ENCODE data around the gene DOK4. TPM values are rescaled to one million over a fixed set of nuclear protein-coding genes. Genes with fewer than 3 reads are reported as not detected.
"Not testable (repeated sequence)": the region's sequence is repeated elsewhere in the genome, so short reads cannot be mapped to it uniquely, and the experiment has no call there.

The DOK4 gene
- total and polyA plus RNA-seq, 5 experiments from 2014 or later: 1.8 to 4.8 (median 3.9) TPM

- peaks cover 14 to 58% (median 41%) of the 10 kb centered on the region in 4 donors for H3K4me1 Mint-ChIP-seq
- POLR2A ChIA-PET: interaction anchor here (0.7 to 4.5 kb wide), 19 partner anchors 11 to 515 kb away, joined by 3 to 58 read pairs (median 5); partner anchors contain the start of genes ARL2BP, CCDC102A, DOK4 and HERPUD1
- peak overlapping the region; percentile 84 to 97 (median 92) for H3K27ac Mint-ChIP-seq
- peak overlapping the region; percentile 89 to 96 (median 92) for H3K4me3 Mint-ChIP-seq
- no peaks in the 10 kb centered on the region for H3K9me3 Mint-ChIP-seq
- H3K36me3 Mint-ChIP-seq: peaks cover 0 to 12% (median 1%) of the 10 kb centered on the region in 3 donors
- H3K27me3 Mint-ChIP-seq: no peaks in the 10 kb centered on the region
- ATAC-seq (peak; percentile 4 to 24), DNase-seq (peak in 3 of 10 donors; percentile 10 to 64 (median 31))
These were observed 39.6 kb downstream of the DOK4 start for GRCh38 chr16:57446531-57447185.

- no peak for ATAC-seq
- Mint-ChIP-seq H3K9me3 (peaks cover 0 to 3% (median under 1%) of the 10 kb centered on the region in 9 donors), H3K27me3 (no peaks in the 10 kb centered on the region), H3K27ac (peak overlapping the region in 4 of 10 donors; percentile 52 to 71 (median 66)), H3K4me1 (peaks cover 13 to 58% (median 43%) of the 10 kb centered on the region in 4 donors), H3K36me3 (peaks cover 1 to 13% (median 12%) of the 10 kb centered on the region in 3 donors), H3K4me3 (peak overlapping the region in 7 of 10 donors; percentile 39 to 90 (median 70))
- POLR2A ChIA-PET: interaction anchor here (0.7 to 2.7 kb wide), 4 partner anchors 13 to 657 kb away, joined by 3 to 23 read pairs (median 5); partner anchors contain the start of gene ARL2BP
- DNase-seq: no peak
These were observed 40.8 kb downstream of the DOK4 start for GRCh38 chr16:57445510-57445909.

GRCh38 chr16:57444711-57445110 is 41.6 kb downstream of the DOK4 start:
- Mint-ChIP-seq H3K4me3 (peak overlapping the region in 4 of 10 donors; percentile 14 to 84 (median 32)), H3K27me3 (no peaks in the 10 kb centered on the region), H3K4me1 (peaks cover 11 to 58% (median 42%) of the 10 kb centered on the region in 4 donors), H3K9me3 (peaks cover 0 to 9% (median 4%) of the 10 kb centered on the region in 9 donors), H3K36me3 (peaks cover 9 to 21% (median 20%) of the 10 kb centered on the region in 3 donors), H3K27ac (peak overlapping the region in 6 of 10 donors; percentile 14 to 86 (median 22))
- ATAC-seq (no peak), DNase-seq (no peak)
- POLR2A ChIA-PET: interaction anchor here (1.0 to 1.1 kb wide), 2 partner anchors 18 to 23 kb away, joined by 3 read pairs; partner anchors contain the start of gene POLR2C

- ATAC-seq, DNase-seq, H3K27me3 Mint-ChIP-seq: not testable (repeated sequence)
- Mint-ChIP-seq H3K27ac (peak overlapping the region in 1 of 10 donors; percentile 27), H3K4me1 (peaks cover 8 to 50% (median 22%) of the 10 kb centered on the region in 4 donors), H3K9me3 (peaks cover 0 to 10% (median 6%) of the 10 kb centered on the region in 9 donors), H3K4me3 (peak overlapping the region in 1 of 10 donors; percentile 11), H3K36me3 (peaks cover 24 to 56% (median 46%) of the 10 kb centered on the region in 3 donors)
- POLR2A ChIA-PET: interaction anchor here (2.6 kb wide), 1 partner anchor 8 kb away, joined by 7 read pairs; no protein-coding TSS in a partner anchor
These were observed 45.7 kb downstream of the DOK4 start for GRCh38 chr16:57440551-57440950.

GRCh38 chr16:57439947-57440346 is 46.3 kb downstream of the DOK4 start:
- DNase-seq, POLR2A ChIA-PET, H3K27me3 Mint-ChIP-seq, ATAC-seq, H3K4me3 Mint-ChIP-seq: not testable (repeated sequence)
- Mint-ChIP-seq H3K4me1 (peaks cover 9 to 48% (median 23%) of the 10 kb centered on the region in 4 donors), H3K36me3 (peaks cover 24 to 62% (median 47%) of the 10 kb centered on the region in 3 donors), H3K9me3 (peaks cover 0 to 10% (median 6%) of the 10 kb centered on the region in 9 donors), H3K27ac (peak overlapping the region in 3 of 10 donors; percentile 3 to 69 (median 20))

- POLR2A ChIA-PET: interaction anchor here (1.6 kb wide), 1 partner anchor 11 kb away, joined by 6 read pairs; the partner anchor contains the start of genes CIAPIN1 and COQ9
- Mint-ChIP-seq H3K9me3 (peaks cover 0 to 10% (median 6%) of the 10 kb centered on the region in 9 donors), H3K4me1 (peaks cover 23 to 59% (median 37%) of the 10 kb centered on the region in 4 donors), H3K27ac (peak overlapping the region in 7 of 10 donors; percentile 49 to 84 (median 70)), H3K4me3 (peak overlapping the region in 3 of 10 donors; percentile 26 to 47 (median 30)), H3K36me3 (peaks cover 24 to 79% (median 49%) of the 10 kb centered on the region in 3 donors), H3K27me3 (no peaks in the 10 kb centered on the region)
- no peak for ATAC-seq
- DNase-seq: no peak
These were observed 50.5 kb downstream of the DOK4 start for GRCh38 chr16:57435838-57436237.

- Mint-ChIP-seq H3K36me3 (peaks cover 12 to 79% (median 41%) of the 10 kb centered on the region in 3 donors), H3K4me1 (peaks cover 23 to 52% (median 35%) of the 10 kb centered on the region in 4 donors), H3K9me3 (no peaks in the 10 kb centered on the region), H3K27me3 (no peaks in the 10 kb centered on the region), H3K27ac (peak overlapping the region; percentile 84 to 94 (median 90)), H3K4me3 (peak overlapping the region in 9 of 10 donors; percentile 23 to 78 (median 68))
- peak; percentile 86 to 92 for ATAC-seq
- peak in 7 of 10 donors; percentile 10 to 82 (median 54) for DNase-seq
- POLR2A ChIA-PET: interaction anchor here (1.5 to 3.1 kb wide), 6 partner anchors 8 to 28 kb away, joined by 4 to 23 read pairs (median 8); partner anchors contain the start of genes CIAPIN1, COQ9 and POLR2C
These were observed 52.3 kb downstream of the DOK4 start for GRCh38 chr16:57434003-57434402.

GRCh38 chr16:57432989-57433388 is 53.3 kb downstream of the DOK4 start:
- H3K27me3 Mint-ChIP-seq: no peaks in the 10 kb centered on the region
- POLR2A ChIA-PET: interaction anchor here (0.7 to 3.1 kb wide), 9 partner anchors 9 to 134 kb away, joined by 3 to 23 read pairs (median 5); partner anchors contain the start of genes CIAPIN1, COQ9 and POLR2C
- DNase-seq (peak in 2 of 10 donors; percentile 17 to 22), ATAC-seq (peak; percentile 43 to 60)
- H3K9me3 Mint-ChIP-seq: no peaks in the 10 kb centered on the region
- peaks cover 3 to 79% (median 34%) of the 10 kb centered on the region in 3 donors for H3K36me3 Mint-ChIP-seq
- H3K4me3 Mint-ChIP-seq: peak overlapping the region; percentile 32 to 79 (median 67)
- peaks cover 21 to 50% (median 31%) of the 10 kb centered on the region in 4 donors for H3K4me1 Mint-ChIP-seq
- peak overlapping the region; percentile 73 to 94 (median 90) for H3K27ac Mint-ChIP-seq

GRCh38 chr16:57432505-57432904 is 53.8 kb downstream of the DOK4 start:
- Mint-ChIP-seq H3K4me3 (peak overlapping the region in 6 of 10 donors; percentile 36 to 78 (median 67)), H3K36me3 (peaks cover 7 to 79% (median 37%) of the 10 kb centered on the region in 3 donors), H3K27me3 (no peaks in the 10 kb centered on the region), H3K27ac (peak overlapping the region; percentile 73 to 94 (median 91)), H3K4me1 (peaks cover 21 to 50% (median 33%) of the 10 kb centered on the region in 4 donors), H3K9me3 (no peaks in the 10 kb centered on the region)
- ATAC-seq (no peak), DNase-seq (no peak)
- POLR2A ChIA-PET: interaction anchor here (0.6 to 3.1 kb wide), 9 partner anchors 8 to 310 kb away, joined by 3 to 23 read pairs (median 5); partner anchors contain the start of genes CIAPIN1, COQ9 and POLR2C

- POLR2A ChIA-PET: no interaction called here
- Mint-ChIP-seq H3K27me3 (no peaks in the 10 kb centered on the region), H3K4me1 (peaks cover 21 to 44% (median 35%) of the 10 kb centered on the region in 4 donors), H3K27ac (peak overlapping the region; percentile 56 to 92 (median 82)), H3K9me3 (no peaks in the 10 kb centered on the region), H3K36me3 (peaks cover 8 to 75% (median 35%) of the 10 kb centered on the region in 3 donors), H3K4me3 (no peak overlapping the region)
- DNase-seq: no peak
- no peak for ATAC-seq
These were observed 55.3 kb downstream of the DOK4 start for GRCh38 chr16:57430955-57431354.

- DNase-seq: no peak
- Mint-ChIP-seq H3K9me3 (no peaks in the 10 kb centered on the region), H3K27me3 (no peaks in the 10 kb centered on the region), H3K27ac (peak overlapping the region in 5 of 10 donors; percentile 18 to 79 (median 69)), H3K36me3 (peaks cover 8 to 52% (median 24%) of the 10 kb centered on the region in 3 donors), H3K4me1 (peaks cover 2 to 24% (median 9%) of the 10 kb centered on the region in 4 donors), H3K4me3 (no peak overlapping the region)
- ATAC-seq: no peak
- POLR2A ChIA-PET: no interaction called here
These were observed 58.5 kb downstream of the DOK4 start for GRCh38 chr16:57427824-57428223.

GRCh38 chr16:57427307-57427706 is 59.0 kb downstream of the DOK4 start:
- no peak for DNase-seq
- no peaks in the 10 kb centered on the region for H3K9me3 Mint-ChIP-seq
- no peak for ATAC-seq
- H3K27me3 Mint-ChIP-seq: no peaks in the 10 kb centered on the region
- peak overlapping the region in 8 of 10 donors; percentile 18 to 84 (median 72) for H3K27ac Mint-ChIP-seq
- POLR2A ChIA-PET: no interaction called here
- H3K4me3 Mint-ChIP-seq: no peak overlapping the region
- H3K4me1 Mint-ChIP-seq: peaks cover under 1 to 23% (median 7%) of the 10 kb centered on the region in 4 donors
- H3K36me3 Mint-ChIP-seq: peaks cover 8 to 49% (median 24%) of the 10 kb centered on the region in 3 donors
